SKM-1 (cell line): ENCODE results near the gene HDAC8.

Experiments used
- DNase-seq: peaks from one replicate; lab custom pipeline; 2025; ENCODE audit not compliant: unreplicated experiment; lab: John Stamatoyannopoulos, UW

The HDAC8 gene

DNA sequence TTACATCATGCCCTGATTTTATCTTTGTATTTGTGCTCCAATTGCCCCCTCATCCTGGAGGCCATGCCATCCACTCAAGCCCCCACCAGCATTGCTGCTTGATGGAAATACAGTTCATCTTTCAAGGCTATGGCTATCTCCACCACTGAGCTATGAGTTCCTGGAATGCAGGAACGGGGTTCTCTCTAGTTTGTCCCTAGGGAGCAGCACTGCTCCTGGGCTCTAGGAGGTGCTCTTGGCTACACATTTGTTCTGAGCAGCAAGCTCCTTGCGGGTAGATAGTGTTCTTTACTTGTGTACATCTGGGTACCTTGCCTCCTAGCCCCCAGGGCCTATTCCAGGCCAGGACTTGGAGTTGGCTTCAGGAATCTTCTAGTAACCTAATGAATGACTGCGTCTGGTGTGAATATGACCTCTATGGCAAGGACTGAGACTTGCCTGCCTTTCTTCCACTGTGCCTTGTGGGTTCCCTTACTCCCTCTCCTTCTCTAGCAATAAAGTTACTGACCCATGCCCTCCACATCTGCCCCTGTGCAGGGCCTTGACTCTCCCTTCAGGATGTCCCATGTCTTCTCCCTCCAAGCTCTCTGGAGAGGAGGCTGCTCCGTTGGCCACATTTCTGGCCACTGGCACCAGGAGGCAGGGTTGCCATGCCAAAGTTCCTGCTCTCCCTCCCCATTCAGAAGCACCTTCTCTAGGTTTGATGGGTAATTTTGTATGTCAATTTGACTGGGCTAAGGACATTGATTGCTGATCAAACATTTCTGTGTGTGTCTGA, 274.5 kb downstream of the HDAC8 start:
- no peak for DNase-seq

DNA sequence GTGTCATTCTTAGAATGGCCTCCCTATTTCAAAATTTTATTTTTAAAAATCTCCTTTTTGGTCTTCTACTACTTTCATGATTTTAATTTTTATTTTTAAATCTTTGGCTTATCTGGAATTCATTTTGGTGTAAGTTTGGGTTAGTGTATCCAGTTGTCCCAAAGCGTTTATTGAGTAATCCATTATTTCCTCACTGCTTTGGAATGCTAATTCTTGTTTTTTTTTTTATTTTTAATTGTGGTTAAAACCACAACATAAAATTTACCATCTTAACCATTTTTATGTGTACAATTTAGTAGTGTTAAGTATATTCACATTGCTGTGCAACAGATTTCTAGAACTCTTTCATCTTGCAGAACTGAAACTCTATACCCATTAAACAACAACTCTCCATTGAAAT, 275.7 kb downstream of the HDAC8 start:
- no peak for DNase-seq

DNA sequence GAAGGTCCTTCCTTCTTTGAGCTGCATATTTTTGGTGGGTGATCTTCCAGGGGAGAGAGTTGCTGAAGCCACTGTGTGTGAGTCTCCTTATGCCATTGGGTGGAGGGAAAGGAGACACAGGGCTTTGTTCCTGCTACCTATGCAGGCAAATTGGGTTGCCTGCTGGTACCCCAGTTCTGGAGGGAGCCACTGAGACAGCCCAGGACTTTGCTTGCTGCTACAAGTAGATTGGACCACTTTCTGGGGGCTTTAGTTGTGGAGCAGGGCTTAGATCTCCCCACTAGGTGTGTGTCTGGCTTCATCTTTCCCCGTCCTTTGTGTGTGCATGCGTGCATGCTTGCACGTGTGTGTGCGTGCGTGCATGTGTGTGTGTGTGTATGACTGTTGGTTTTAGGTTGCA, 276.9 kb downstream of the HDAC8 start:
- DNase-seq, result no peak

DNA sequence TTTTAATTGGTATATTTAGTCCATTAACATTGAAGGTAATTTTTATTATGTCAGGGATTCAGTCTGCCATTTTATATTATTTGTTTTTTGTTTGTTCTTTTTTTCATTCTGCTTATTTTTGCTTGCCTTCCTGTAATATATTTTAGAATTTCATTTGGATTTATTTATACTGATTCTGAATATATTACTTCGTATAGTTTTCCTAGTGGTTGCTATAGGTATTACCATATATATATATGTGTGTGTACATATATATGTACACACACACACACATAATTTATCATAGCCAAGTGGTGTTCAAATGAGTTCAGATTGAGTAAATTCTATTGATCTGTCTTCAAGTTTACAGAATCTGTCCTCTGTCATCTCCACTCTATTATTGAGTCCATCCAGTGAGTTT, 278.1 kb downstream of the HDAC8 start:
- DNase-seq, result no peak

DNA sequence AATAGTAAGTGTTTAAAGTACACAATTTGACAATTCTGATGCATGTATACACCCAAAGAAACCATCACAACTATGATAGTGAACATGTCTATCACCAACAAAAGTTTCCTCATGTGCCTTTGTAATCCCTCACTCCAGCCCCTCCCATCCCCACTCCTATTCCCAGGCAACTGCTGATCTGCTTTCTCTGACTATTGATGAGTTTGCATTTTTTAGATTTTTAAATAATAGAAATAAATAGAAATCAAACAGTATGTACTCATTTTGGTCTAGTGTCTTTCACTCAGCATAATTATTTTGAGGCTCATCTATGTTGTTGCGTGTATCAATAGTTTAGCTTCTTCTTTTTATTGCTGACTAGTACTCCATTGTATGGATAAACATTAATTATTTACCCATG, 290.3 kb downstream of the HDAC8 start:
- no peak for DNase-seq

DNA sequence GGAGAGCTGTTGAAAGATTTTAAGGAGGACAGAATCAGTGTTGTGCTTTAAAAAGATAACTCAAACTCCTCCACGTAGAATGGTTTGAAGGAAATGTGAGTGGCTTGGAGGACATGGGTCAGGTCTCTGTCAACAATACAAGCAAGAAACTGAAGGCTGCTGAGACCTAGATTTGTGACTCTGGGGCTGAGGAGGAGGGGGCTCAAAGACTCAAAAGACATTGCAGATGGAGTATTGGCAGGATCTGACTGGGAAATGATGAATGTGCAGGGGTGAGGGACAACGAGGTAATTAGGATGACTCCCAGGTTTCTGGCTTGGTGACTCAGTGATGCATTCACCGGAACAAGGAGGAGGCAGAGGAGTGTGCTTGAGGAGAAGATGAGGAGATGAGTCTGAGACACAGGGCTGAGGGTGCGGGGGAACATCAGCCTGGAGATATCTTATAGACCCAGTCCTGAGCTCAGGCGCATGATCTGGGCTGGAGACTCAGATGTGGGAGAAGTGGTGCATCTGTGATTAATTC, 292.3 kb downstream of the HDAC8 start:
- DNase-seq, result no peak
